Tibial artery (tissue), 4 donors: ENCODE measurements around the gene TRAF1.
A peak's percentile ranks its signal among the peaks of the same experiment; 100 is the strongest.

ENCODE experiments used
- DNase-seq, 2 donors: peaks; one replicate each; pipeline ENCODE4 v3.0.0-alpha.2; 2019
- H3K27ac ChIP-seq, 2 donors: fragments of 200-600 bp; sonication (generic) in 1 of 2; 1 replicate in 1 of 2; 2 replicates in 1 of 2; pipeline ENCODE4 v1.5.1; 2018 to 2019; ENCODE audit warnings: mild to moderate bottlenecking in 1 of 2
- H3K27me3 ChIP-seq, 2 donors: fragments of 200-600 bp; sonication (generic) in 1 of 2; one replicate each; pipeline versions ENCODE4 v1.5.1 to v1.6.0; 2016 to 2019
- H3K36me3 ChIP-seq, 3 donors: fragments of 200-600 bp; sonication (generic) in 2 of 3; one replicate each; pipeline ENCODE4 v1.5.1; 2016 to 2019; ENCODE audit warnings: mild to moderate bottlenecking in 2 of 3
- H3K4me1 ChIP-seq, 4 donors: fragments of 200-600 bp; sonication (generic) in 2 of 4; 1 replicate in 3 of 4; 2 replicates in 1 of 4; pipeline ENCODE4 v1.5.1; 2016 to 2019
- H3K4me3 ChIP-seq, 2 donors: fragments of 200-600 bp; sonication (generic) in 1 of 2; 1 replicate in 1 of 2; 2 replicates in 1 of 2; pipeline ENCODE4 v1.5.1; 2018 to 2019; ENCODE audit warnings: mild to moderate bottlenecking in 2 of 2
- H3K9me3 ChIP-seq, 3 donors: fragments of 200-600 bp; sonication (generic) in 1 of 3; one replicate each; pipeline ENCODE4 v1.5.1; 2016 to 2019
- intact Hi-C: fragments of 100-400 bp; cut with DNase I; formaldehyde crosslinking; loops from one replicate; pipeline ENCODE4 v1.15.0; 2023; ENCODE audit warnings: low total_unique reads
- TF ChIP-seq, protein P1 (sequence below), 2 experiments: fragments of 200-600 bp in 1 of 2; fragments of 450-650 bp in 1 of 2; IDR thresholded peaks; one replicate each; pipeline ENCODE4 v1.5.1; 2017 to 2019; ENCODE audit warnings: antibody characterized with exemption in 2 of 2, mild to moderate bottlenecking in 1 of 2, moderate library complexity in 1 of 2

Gene TRAF1

DNA sequence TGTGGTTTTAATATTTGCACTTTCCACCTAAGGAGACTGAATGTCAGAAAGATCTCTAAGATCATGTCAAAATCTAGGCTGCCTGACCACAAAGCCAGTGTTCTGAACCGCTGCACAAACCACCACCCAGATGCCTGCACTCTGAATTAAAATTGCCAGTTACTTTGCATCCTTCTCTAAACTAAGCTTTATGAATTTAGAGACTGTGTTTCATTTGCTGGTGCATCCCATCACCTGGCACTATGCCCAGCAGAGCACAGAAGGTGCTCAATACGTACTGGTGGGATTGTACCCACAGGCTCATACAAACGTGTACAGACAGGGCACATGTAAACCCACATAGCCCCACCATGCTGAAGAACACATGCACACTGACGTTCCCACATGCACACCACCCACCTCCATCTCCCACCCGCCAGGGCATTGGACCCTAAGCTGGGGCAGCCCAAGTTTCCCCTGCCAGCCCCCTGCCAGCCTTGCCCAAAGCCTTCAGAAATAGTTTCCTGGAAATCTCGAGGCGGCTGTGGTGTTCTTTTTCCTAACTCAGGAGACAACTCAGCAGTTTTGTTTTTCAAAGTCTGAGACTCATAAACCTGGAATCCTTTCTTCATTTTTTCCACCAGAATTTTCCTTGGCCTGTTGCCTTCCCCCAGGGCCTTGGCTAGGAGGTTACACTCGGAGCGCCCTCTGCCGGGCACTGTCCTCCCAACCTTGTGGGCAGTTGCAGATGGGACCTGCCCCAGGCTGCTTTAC, 9.6 kb upstream of the TRAF1 start:
- Histone ChIP-seq H3K4me3 (peak overlapping the region in 1 of 2 donors; percentile 24), H3K9me3 (no peaks in the 10 kb centered on the region), H3K27me3 (no peaks in the 10 kb centered on the region), H3K27ac (peak overlapping the region; percentile 94), H3K36me3 (no peaks in the 10 kb centered on the region), H3K4me1 (peaks cover 6 to 86% (median 66%) of the 10 kb centered on the region in 4 donors)
- intact Hi-C loops, result loop anchor here (5.0 kb wide), 1 partner anchor 59 kb away; the partner anchor contains the start of gene PHF19
- peak; percentile 96 to 97 for DNase-seq
- TF ChIP-seq, protein P1, sequence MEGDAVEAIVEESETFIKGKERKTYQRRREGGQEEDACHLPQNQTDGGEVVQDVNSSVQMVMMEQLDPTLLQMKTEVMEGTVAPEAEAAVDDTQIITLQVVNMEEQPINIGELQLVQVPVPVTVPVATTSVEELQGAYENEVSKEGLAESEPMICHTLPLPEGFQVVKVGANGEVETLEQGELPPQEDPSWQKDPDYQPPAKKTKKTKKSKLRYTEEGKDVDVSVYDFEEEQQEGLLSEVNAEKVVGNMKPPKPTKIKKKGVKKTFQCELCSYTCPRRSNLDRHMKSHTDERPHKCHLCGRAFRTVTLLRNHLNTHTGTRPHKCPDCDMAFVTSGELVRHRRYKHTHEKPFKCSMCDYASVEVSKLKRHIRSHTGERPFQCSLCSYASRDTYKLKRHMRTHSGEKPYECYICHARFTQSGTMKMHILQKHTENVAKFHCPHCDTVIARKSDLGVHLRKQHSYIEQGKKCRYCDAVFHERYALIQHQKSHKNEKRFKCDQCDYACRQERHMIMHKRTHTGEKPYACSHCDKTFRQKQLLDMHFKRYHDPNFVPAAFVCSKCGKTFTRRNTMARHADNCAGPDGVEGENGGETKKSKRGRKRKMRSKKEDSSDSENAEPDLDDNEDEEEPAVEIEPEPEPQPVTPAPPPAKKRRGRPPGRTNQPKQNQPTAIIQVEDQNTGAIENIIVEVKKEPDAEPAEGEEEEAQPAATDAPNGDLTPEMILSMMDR (IDR thresholded peaks at IDR 0.05), result peak; percentile 91

DNA sequence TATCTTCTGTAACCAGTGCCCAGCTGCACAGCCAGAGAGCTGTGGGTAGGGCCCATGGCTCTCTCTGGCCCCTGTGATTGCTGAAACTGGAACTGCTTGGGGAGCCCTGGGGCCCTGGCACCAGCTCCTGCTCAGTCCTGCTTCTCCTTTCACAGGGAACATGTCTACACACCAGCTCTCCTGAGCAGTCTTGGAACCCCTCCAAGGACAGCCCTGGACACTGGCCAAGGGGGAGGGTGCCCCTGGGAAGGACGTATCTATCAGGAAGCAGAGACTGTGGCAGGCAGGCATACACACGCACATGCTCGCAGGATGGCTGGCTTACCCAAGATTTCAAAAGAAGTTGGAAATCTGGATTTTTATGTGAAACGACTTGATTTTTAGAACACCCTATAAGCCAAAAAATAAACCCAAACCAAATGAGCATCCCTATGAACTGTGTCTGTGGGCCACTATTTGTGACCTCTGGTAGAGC, 8.8 kb upstream of the TRAF1 start:
- intact Hi-C loops, result loop anchor here (5.0 kb wide), 1 partner anchor 58 kb away; the partner anchor contains the start of gene PHF19
- peak overlapping the region; percentile 94 for H3K27ac ChIP-seq
- H3K36me3 ChIP-seq, result no peaks in the 10 kb centered on the region
- H3K4me3 ChIP-seq, result peak overlapping the region in 1 of 2 donors; percentile 24
- no peaks in the 10 kb centered on the region for H3K9me3 ChIP-seq
- peak; percentile 99 to 100 for DNase-seq
- TF ChIP-seq, protein P1 (IDR thresholded peaks at IDR 0.05), result no peak
- H3K27me3 ChIP-seq, result no peaks in the 10 kb centered on the region
- H3K4me1 ChIP-seq, result peaks cover 6 to 86% (median 69%) of the 10 kb centered on the region in 4 donors

DNA sequence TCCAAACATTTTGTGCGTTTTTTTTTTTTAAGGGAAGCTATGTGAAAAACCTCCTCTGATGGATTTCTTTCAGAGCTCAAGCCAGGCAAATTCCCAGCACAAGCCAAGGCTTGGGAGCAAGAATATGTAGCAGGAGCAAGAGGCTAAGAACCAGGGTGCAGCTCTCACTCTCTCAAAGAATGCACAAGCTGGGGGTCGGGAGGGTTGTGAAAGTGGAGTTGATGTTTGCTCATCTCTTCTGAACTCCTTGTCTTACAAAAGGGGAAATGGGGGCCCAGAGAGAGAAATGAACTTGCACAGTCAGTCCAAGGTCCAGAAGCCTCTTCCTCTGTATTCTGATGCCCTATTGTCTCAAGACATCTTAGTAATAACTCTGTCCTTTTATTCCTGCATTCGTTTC, 7.7 kb upstream of the TRAF1 start:
- TF ChIP-seq, protein P1 (IDR thresholded peaks at IDR 0.05), result no peak
- peak in 1 of 2 donors; percentile 68 for DNase-seq
- Histone ChIP-seq H3K36me3 (no peaks in the 10 kb centered on the region), H3K9me3 (no peaks in the 10 kb centered on the region), H3K27ac (peak overlapping the region; percentile 94), H3K4me3 (no peak overlapping the region), H3K27me3 (no peaks in the 10 kb centered on the region), H3K4me1 (peaks cover 6 to 97% (median 80%) of the 10 kb centered on the region in 4 donors)
- intact Hi-C loops, result no loop called here

DNA sequence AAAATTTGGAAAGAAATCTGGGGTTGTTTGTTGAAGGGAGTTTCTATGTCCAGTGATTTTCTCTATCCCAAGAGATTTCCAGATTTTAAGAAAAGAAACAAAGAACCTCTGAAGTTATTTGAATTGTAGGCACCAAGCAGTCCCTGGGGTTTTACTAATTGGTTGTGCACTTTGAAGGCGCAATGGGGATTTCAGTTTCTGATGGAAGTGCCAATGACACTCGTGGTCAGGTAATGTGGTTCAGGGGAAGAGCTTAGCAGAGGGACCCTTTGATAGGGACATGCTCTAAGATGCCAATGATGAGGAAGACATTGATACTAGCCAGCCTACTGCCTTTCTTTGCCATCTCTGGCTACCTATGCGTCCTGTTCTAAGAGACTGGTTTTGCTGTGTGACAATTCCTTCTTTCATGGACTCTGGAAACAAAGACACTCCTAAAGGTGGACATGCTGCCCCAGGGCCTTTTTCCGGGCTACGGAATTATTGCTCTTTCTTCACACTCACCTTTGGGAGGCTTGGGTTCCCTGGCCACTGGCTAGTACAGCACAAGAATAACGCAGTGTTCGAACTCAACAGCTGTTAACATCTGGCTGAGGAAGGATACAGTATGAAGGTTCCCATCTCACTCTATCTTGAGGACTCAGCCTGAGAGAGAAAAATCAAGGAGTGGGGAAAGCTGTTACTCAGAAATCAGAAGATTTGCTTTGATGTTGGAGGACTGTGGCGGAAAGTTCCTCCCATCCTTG, 6.9 kb upstream of the TRAF1 start:
- TF ChIP-seq, protein P1 (IDR thresholded peaks at IDR 0.05), result no peak
- Histone ChIP-seq H3K4me3 (no peak overlapping the region), H3K36me3 (no peaks in the 10 kb centered on the region), H3K27ac (peak overlapping the region; percentile 94), H3K9me3 (no peaks in the 10 kb centered on the region), H3K27me3 (no peaks in the 10 kb centered on the region), H3K4me1 (peaks cover 6 to 95% (median 84%) of the 10 kb centered on the region in 4 donors)
- intact Hi-C loops, result no loop called here
- DNase-seq, result no peak

DNA sequence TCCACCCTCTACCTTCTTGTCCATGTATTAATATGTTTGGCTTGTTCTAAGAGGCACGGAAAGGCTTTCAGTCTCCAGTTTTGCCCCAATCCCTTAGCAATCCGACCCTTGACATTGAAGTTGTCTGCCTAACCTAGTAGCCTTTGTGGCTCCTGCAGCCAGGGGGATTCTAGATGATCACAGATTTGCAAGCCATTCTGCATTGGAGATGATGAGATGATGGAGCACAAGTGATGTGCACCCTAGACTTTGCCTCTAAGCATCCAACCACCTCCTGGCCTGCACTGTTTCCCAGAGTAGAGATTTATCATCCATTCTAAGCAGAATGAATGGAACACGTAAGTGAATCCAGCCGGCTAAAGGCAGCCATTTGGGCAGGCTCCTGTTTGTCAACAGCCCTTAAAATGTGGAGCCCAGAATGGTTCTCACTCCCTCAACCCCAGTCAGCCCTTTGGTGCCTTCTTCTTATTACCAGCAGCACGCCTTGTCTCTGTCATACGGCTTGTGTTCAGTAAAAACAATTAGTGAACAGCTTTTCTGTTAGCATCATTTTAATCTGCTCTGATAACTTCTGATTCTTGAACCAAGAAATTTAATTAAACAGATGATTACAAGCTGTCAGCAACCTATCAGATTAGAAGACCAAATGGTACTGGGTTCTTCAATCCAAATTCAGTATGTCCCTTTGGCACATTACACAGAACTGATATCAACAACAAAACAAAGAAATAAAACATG, 5.7 kb upstream of the TRAF1 start:
- DNase-seq, result no peak
- Histone ChIP-seq H3K9me3 (no peaks in the 10 kb centered on the region), H3K27me3 (no peaks in the 10 kb centered on the region), H3K36me3 (no peaks in the 10 kb centered on the region), H3K4me3 (no peak overlapping the region), H3K27ac (peak overlapping the region; percentile 94), H3K4me1 (peaks cover 6 to 93% (median 83%) of the 10 kb centered on the region in 4 donors)
- intact Hi-C loops, result no loop called here
- TF ChIP-seq, protein P1 (IDR thresholded peaks at IDR 0.05), result no peak
